HFFc6 (cell line): ENCODE measurements around the gene C2CD4D. TPM values are rescaled to one million over a fixed set of nuclear protein-coding genes. Genes with fewer than 3 reads are reported as not detected.
"Not testable (repeated sequence)": the region's sequence is repeated elsewhere in the genome, so short reads cannot be mapped to it uniquely, and the experiment has no call there.

Experiments
- DNase-seq: peaks from one replicate; pipeline ENCODE4 v3.0.0-alpha.2; 2018
- H3K27ac Mint-ChIP-seq: 2 replicates; pipeline ENCODE4 v1.8.0; 2020; ENCODE audit warnings: mild to moderate bottlenecking, mixed read lengths
- H3K27me3 Mint-ChIP-seq: 2 replicates; pipeline ENCODE4 v1.8.0; 2021; ENCODE audit warnings: mild to moderate bottlenecking, moderate library complexity, mixed read lengths; ENCODE audit not compliant: insufficient read depth
- H3K36me3 Mint-ChIP-seq: 2 replicates; pipeline ENCODE4 v1.8.0; 2021; ENCODE audit warnings: low read depth, mixed read lengths
- H3K4me1 Mint-ChIP-seq: 2 replicates; pipeline ENCODE4 v1.8.0; 2020; ENCODE audit warnings: low read depth, mixed read lengths
- H3K4me3 Mint-ChIP-seq: 2 replicates; pipeline ENCODE4 v1.8.0; 2020; ENCODE audit warnings: mild to moderate bottlenecking, moderate library complexity, mixed read lengths
- H3K9me3 Mint-ChIP-seq: 2 replicates; pipeline ENCODE4 v1.8.0; 2020; ENCODE audit warnings: mild to moderate bottlenecking, mixed read lengths
- CTCF ChIP-seq: fragments of 200-600 bp; sonication (generic); IDR thresholded peaks from 2 replicates; pipeline ENCODE4 v1.5.0; 2021; ENCODE audit warnings: antibody characterized with exemption, mild to moderate bottlenecking
- total RNA-seq, 6 experiments: library from RNA; stranded (reverse); fragmentation: NEBNext Ultra II Directional; extraction: Animal tissue kit (Norgen Biotek cat#: 25700); gene quantifications; 2 replicates in 1 of 6; 3 replicates in 5 of 6; pipeline ENCODE4 v1.2.3, GENCODE V29; 2021

Gene C2CD4D
- total RNA-seq, 6 experiments from 2014 or later: not detected

GRCh38 chr1:151859891-151860293, 20.3 kb upstream of the C2CD4D start:
- no peaks in the 10 kb centered on the region for H3K36me3 Mint-ChIP-seq
- H3K4me1 Mint-ChIP-seq: peaks cover 20% of the 10 kb centered on the region
- no peak for TF ChIP-seq CTCF
- no peak overlapping the region for H3K27ac Mint-ChIP-seq
- DNase-seq: no peak
- H3K4me3 Mint-ChIP-seq: no peak overlapping the region
- peaks cover 19% of the 10 kb centered on the region for H3K27me3 Mint-ChIP-seq
- H3K9me3 Mint-ChIP-seq: no peaks in the 10 kb centered on the region

DNA sequence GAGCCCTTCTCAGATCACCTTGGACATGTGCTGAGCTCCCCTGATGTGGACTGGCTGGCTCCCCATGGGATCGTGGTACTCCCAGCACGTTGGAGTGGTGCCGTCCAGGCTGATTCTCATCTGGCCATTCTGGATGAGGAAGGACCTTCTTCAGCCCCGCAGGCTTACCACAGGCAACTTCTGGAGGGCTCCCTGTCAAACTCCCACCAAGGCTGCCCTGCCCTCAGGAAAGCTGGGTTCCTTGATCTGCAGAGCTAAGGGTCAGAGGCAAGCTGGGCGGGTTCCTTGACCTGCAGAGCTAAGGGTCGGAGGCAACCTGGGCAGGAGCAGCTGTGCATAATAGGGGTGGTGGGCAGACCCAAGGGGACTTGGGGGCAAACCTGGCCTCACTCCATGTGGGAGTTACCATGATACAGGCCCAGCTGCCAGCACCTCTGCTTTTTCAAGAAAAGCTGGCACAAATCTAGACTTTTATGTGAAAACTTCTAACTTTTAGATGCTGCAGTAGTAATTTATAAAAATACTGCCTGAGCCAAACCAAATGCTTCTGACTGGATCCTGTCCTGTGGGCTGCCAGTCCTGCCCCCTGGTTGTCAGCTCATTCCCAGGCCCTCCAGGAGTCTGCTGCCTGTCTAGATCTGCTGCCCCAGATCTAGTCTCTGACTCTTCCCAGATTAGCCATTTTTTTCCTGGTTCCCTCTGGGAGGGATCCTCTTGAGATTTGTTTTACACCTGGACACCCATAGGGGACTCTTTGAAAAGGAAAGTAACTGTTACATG, 19.5 kb upstream of the C2CD4D start:
- peaks cover 14% of the 10 kb centered on the region for H3K27me3 Mint-ChIP-seq
- H3K27ac Mint-ChIP-seq: no peak overlapping the region
- H3K36me3 Mint-ChIP-seq: no peaks in the 10 kb centered on the region
- no peak for DNase-seq
- TF ChIP-seq CTCF: no peak
- H3K4me1 Mint-ChIP-seq: peaks cover 20% of the 10 kb centered on the region
- H3K9me3 Mint-ChIP-seq: no peaks in the 10 kb centered on the region
- H3K4me3 Mint-ChIP-seq: no peak overlapping the region

GRCh38 chr1:151858030-151858746, 18.6 kb upstream of the C2CD4D start:
- no peaks in the 10 kb centered on the region for H3K36me3 Mint-ChIP-seq
- DNase-seq: peak; percentile 32
- peak overlapping the region; percentile 36; the same call in 1 of the 2 replicates for H3K27ac Mint-ChIP-seq
- no peak for TF ChIP-seq CTCF
- no peak overlapping the region for H3K4me3 Mint-ChIP-seq
- H3K27me3 Mint-ChIP-seq: peaks cover 14% of the 10 kb centered on the region
- H3K4me1 Mint-ChIP-seq: peaks cover 20% of the 10 kb centered on the region
- no peaks in the 10 kb centered on the region for H3K9me3 Mint-ChIP-seq

- no peak overlapping the region for H3K4me3 Mint-ChIP-seq
- no peak overlapping the region; the same call in 1 of the 2 replicates for H3K27ac Mint-ChIP-seq
- no peak for DNase-seq
- TF ChIP-seq CTCF: no peak
- H3K36me3 Mint-ChIP-seq: no peaks in the 10 kb centered on the region
- H3K4me1 Mint-ChIP-seq: peaks cover 20% of the 10 kb centered on the region
- peaks cover 27% of the 10 kb centered on the region for H3K27me3 Mint-ChIP-seq
- no peaks in the 10 kb centered on the region for H3K9me3 Mint-ChIP-seq
Observed at GRCh38 chr1:151855933-151856332, 16.3 kb upstream of the C2CD4D start.

GRCh38 chr1:151855516-151855915, 15.9 kb upstream of the C2CD4D start:
- not testable (repeated sequence) for H3K27ac Mint-ChIP-seq, H3K9me3 Mint-ChIP-seq, H3K36me3 Mint-ChIP-seq, H3K4me3 Mint-ChIP-seq, DNase-seq
- H3K4me1 Mint-ChIP-seq: peaks cover 20% of the 10 kb centered on the region
- H3K27me3 Mint-ChIP-seq: peaks cover 27% of the 10 kb centered on the region

GRCh38 chr1:151854658-151855057, 15.0 kb upstream of the C2CD4D start:
- Mint-ChIP-seq H3K36me3 (no peaks in the 10 kb centered on the region), H3K9me3 (no peaks in the 10 kb centered on the region), H3K27me3 (peaks cover 33% of the 10 kb centered on the region), H3K4me1 (peaks cover 20% of the 10 kb centered on the region), H3K4me3 (no peak overlapping the region), H3K27ac (no peak overlapping the region)
- TF ChIP-seq CTCF: no peak
- no peak for DNase-seq
